Mammary epithelial cell (primary cell): ENCODE data around the gene BAG5.
"Not testable (repeated sequence)": the region's sequence is repeated elsewhere in the genome, so short reads cannot be mapped to it uniquely, and the experiment has no call there.

Experiments
- CTCF ChIP-seq, 2 donors: IDR thresholded peaks in 1 of 2; conservative IDR thresholded peaks in 1 of 2; 2 replicates each; pipeline ENCODE4 v1.5.1; 2011 to 2012; ENCODE audit warnings: inconsistent platforms in 2 of 2, low read length in 2 of 2, mild to moderate bottlenecking in 2 of 2, control low read depth in 1 of 2, low read depth in 1 of 2; ENCODE audit not compliant: insufficient read depth in 1 of 2; ENCODE audit errors: extremely low read depth in 1 of 2
- EZH2 ChIP-seq: IDR thresholded peaks from 2 replicates; pipeline ENCODE4 v1.6.1; 2012; ENCODE audit warnings: low read length, inconsistent platforms, borderline replicate concordance

GRCh38 chr14:103609081-103609480 is 46.6 kb upstream of the BAG5 start:
- TF ChIP-seq CTCF (conservative IDR thresholded peaks at IDR 0.05 in 1 of 2, IDR thresholded peaks at IDR 0.05 in 1 of 2; ENCODE audit: extremely low read depth in 1 of 2, insufficient read depth in 1 of 2, low read depth in 1 of 2, low read length in 2 of 2); EZH2: not testable (repeated sequence)
